ENCODE measurements around the gene KCNQ1OT1. TPM values are rescaled to one million over a fixed set of nuclear protein-coding genes. Genes with fewer than 3 reads are reported as not detected.

The KCNQ1OT1 gene
- total and polyA plus RNA-seq, 3 experiments from 2014 or later = 0.08 to 0.20 (median 0.20) TPM

- no peak overlapping the region for H3K27ac ChIP-seq (ENCODE audit: low read depth, low read length)
- H3K36me3 Mint-ChIP-seq = no peaks in the 10 kb centered on the region
- CTCF ChIA-PET = interaction anchor here (1.2 kb wide), 1 partner anchor 43 kb away, joined by 3 read pairs; no protein-coding TSS in a partner anchor
Observed at GRCh38 chr11:2575591-2576051, 124.2 kb downstream of the KCNQ1OT1 start.

GRCh38 chr11:2574553-2575535 is 125.0 kb downstream of the KCNQ1OT1 start:
- Mint-ChIP-seq H3K27ac (no peak overlapping the region), H3K27me3 (no peaks in the 10 kb centered on the region), H3K4me1 (no peaks in the 10 kb centered on the region), H3K36me3 (no peaks in the 10 kb centered on the region), H3K9me3 (no peaks in the 10 kb centered on the region), H3K4me3 (no peak overlapping the region)
- Histone ChIP-seq H3K27ac (ENCODE audit: low read depth, low read length) (no peak overlapping the region), H3K4me3 (ENCODE audit: low read length) (no peak overlapping the region), H3K36me3 (ENCODE audit: insufficient read depth, low read length) (no peaks in the 10 kb centered on the region), H3K4me1 (ENCODE audit: insufficient read depth, low read length) (no peaks in the 10 kb centered on the region), H3K9me3 (ENCODE audit: low read length) (no peaks in the 10 kb centered on the region), H3K27me3 (ENCODE audit: insufficient read depth, low read length, poor library complexity, severe bottlenecking) (no peaks in the 10 kb centered on the region)
- DNase-seq = peak in 1 of 5 donors; percentile 28
- ChIA-PET POLR2A (no interaction called here), CTCF (interaction anchor here (1.2 kb wide), 1 partner anchor 42 kb away, joined by 3 read pairs; no protein-coding TSS in a partner anchor)

More at GRCh38 chr11:2575591-2576051, 124.2 kb downstream of the KCNQ1OT1 start:
- Histone ChIP-seq H3K27me3 (ENCODE audit: insufficient read depth, low read length, poor library complexity, severe bottlenecking) (no peaks in the 10 kb centered on the region), H3K9me3 (ENCODE audit: low read length) (no peaks in the 10 kb centered on the region), H3K36me3 (ENCODE audit: insufficient read depth, low read length) (no peaks in the 10 kb centered on the region), H3K4me1 (ENCODE audit: insufficient read depth, low read length) (no peaks in the 10 kb centered on the region), H3K4me3 (ENCODE audit: low read length) (no peak overlapping the region)
- no peak overlapping the region for H3K27ac Mint-ChIP-seq
- POLR2A ChIA-PET = no interaction called here
- no peaks in the 10 kb centered on the region for H3K9me3 Mint-ChIP-seq
- DNase-seq = peak in 1 of 5 donors; percentile 32
- H3K4me3 Mint-ChIP-seq = no peak overlapping the region
- H3K4me1 Mint-ChIP-seq = no peaks in the 10 kb centered on the region
- H3K27me3 Mint-ChIP-seq = no peaks in the 10 kb centered on the region

- Histone ChIP-seq H3K9me3 (ENCODE audit: low read length) (no peaks in the 10 kb centered on the region), H3K4me3 (ENCODE audit: low read length) (no peak overlapping the region), H3K27ac (ENCODE audit: low read depth, low read length) (no peak overlapping the region), H3K4me1 (ENCODE audit: insufficient read depth, low read length) (no peaks in the 10 kb centered on the region), H3K27me3 (ENCODE audit: insufficient read depth, low read length, poor library complexity, severe bottlenecking) (no peaks in the 10 kb centered on the region), H3K36me3 (ENCODE audit: insufficient read depth, low read length) (no peaks in the 10 kb centered on the region)
- CTCF ChIA-PET = no interaction called here
- Mint-ChIP-seq H3K9me3 (no peaks in the 10 kb centered on the region), H3K27me3 (no peaks in the 10 kb centered on the region), H3K27ac (no peak overlapping the region), H3K4me3 (no peak overlapping the region), H3K4me1 (peaks cover 0 to 2% (median 0%) of the 10 kb centered on the region in 3 donors), H3K36me3 (no peaks in the 10 kb centered on the region)
- DNase-seq = peak in 1 of 5 donors; percentile 21
- POLR2A ChIA-PET = no interaction called here
Observed at GRCh38 chr11:2574043-2574552, 125.7 kb downstream of the KCNQ1OT1 start.

GRCh38 chr11:2573240-2574042 is 126.4 kb downstream of the KCNQ1OT1 start:
- Histone ChIP-seq H3K27me3 (ENCODE audit: insufficient read depth, low read length, poor library complexity, severe bottlenecking) (no peaks in the 10 kb centered on the region), H3K4me3 (ENCODE audit: low read length) (no peak overlapping the region), H3K36me3 (ENCODE audit: insufficient read depth, low read length) (no peaks in the 10 kb centered on the region), H3K27ac (ENCODE audit: low read depth, low read length) (no peak overlapping the region), H3K4me1 (ENCODE audit: insufficient read depth, low read length) (no peaks in the 10 kb centered on the region), H3K9me3 (ENCODE audit: low read length) (no peaks in the 10 kb centered on the region)
- ChIA-PET CTCF (no interaction called here), POLR2A (no interaction called here)
- Mint-ChIP-seq H3K36me3 (no peaks in the 10 kb centered on the region), H3K4me3 (no peak overlapping the region), H3K27me3 (no peaks in the 10 kb centered on the region), H3K9me3 (no peaks in the 10 kb centered on the region), H3K27ac (no peak overlapping the region), H3K4me1 (peaks cover 0 to 5% (median 0%) of the 10 kb centered on the region in 3 donors)
- peak in 1 of 5 donors; percentile 38 for DNase-seq

GRCh38 chr11:2572491-2573239 is 127.1 kb downstream of the KCNQ1OT1 start:
- ChIA-PET CTCF (no interaction called here), POLR2A (no interaction called here)
- Mint-ChIP-seq H3K9me3 (no peaks in the 10 kb centered on the region), H3K4me1 (peaks cover 0 to 5% (median 0%) of the 10 kb centered on the region in 3 donors), H3K27me3 (no peaks in the 10 kb centered on the region), H3K27ac (peak overlapping the region in 1 of 8 donors; percentile 75), H3K36me3 (no peaks in the 10 kb centered on the region), H3K4me3 (no peak overlapping the region)
- Histone ChIP-seq H3K27me3 (ENCODE audit: insufficient read depth, low read length, poor library complexity, severe bottlenecking) (no peaks in the 10 kb centered on the region), H3K36me3 (ENCODE audit: insufficient read depth, low read length) (no peaks in the 10 kb centered on the region), H3K4me1 (ENCODE audit: insufficient read depth, low read length) (no peaks in the 10 kb centered on the region), H3K9me3 (ENCODE audit: low read length) (no peaks in the 10 kb centered on the region), H3K4me3 (ENCODE audit: low read length) (no peak overlapping the region), H3K27ac (ENCODE audit: low read depth, low read length) (no peak overlapping the region)
- DNase-seq = peak in 1 of 5 donors; percentile 23

GRCh38 chr11:2571598-2572281 is 128.1 kb downstream of the KCNQ1OT1 start:
- DNase-seq = peak in 1 of 5 donors; percentile 38
- POLR2A ChIA-PET = no interaction called here
- CTCF ChIA-PET = no interaction called here
- no peaks in the 10 kb centered on the region for H3K27me3 Mint-ChIP-seq
- no peaks in the 10 kb centered on the region for H3K36me3 Mint-ChIP-seq
- Histone ChIP-seq H3K27ac (ENCODE audit: low read depth, low read length) (no peak overlapping the region), H3K9me3 (ENCODE audit: low read length) (no peaks in the 10 kb centered on the region), H3K36me3 (ENCODE audit: insufficient read depth, low read length) (no peaks in the 10 kb centered on the region), H3K4me1 (ENCODE audit: insufficient read depth, low read length) (no peaks in the 10 kb centered on the region), H3K4me3 (ENCODE audit: low read length) (no peak overlapping the region), H3K27me3 (ENCODE audit: insufficient read depth, low read length, poor library complexity, severe bottlenecking) (no peaks in the 10 kb centered on the region)
- H3K27ac Mint-ChIP-seq = no peak overlapping the region
- no peak overlapping the region for H3K4me3 Mint-ChIP-seq
- peaks cover 0 to 5% (median 0%) of the 10 kb centered on the region in 3 donors for H3K4me1 Mint-ChIP-seq
- no peaks in the 10 kb centered on the region for H3K9me3 Mint-ChIP-seq

- Mint-ChIP-seq H3K27ac (peak overlapping the region in 1 of 8 donors; percentile 7), H3K4me3 (no peak overlapping the region), H3K27me3 (no peaks in the 10 kb centered on the region), H3K4me1 (peaks cover 0 to 5% (median 0%) of the 10 kb centered on the region in 3 donors), H3K9me3 (no peaks in the 10 kb centered on the region), H3K36me3 (no peaks in the 10 kb centered on the region)
- ChIA-PET POLR2A (no interaction called here), CTCF (no interaction called here)
- no peaks in the 10 kb centered on the region for H3K9me3 ChIP-seq (ENCODE audit: low read length)
- H3K27me3 ChIP-seq (ENCODE audit: insufficient read depth, low read length, poor library complexity, severe bottlenecking) = no peaks in the 10 kb centered on the region
- no peaks in the 10 kb centered on the region for H3K4me1 ChIP-seq (ENCODE audit: insufficient read depth, low read length)
- peak in 1 of 5 donors; percentile 30 for DNase-seq
- no peak overlapping the region for H3K27ac ChIP-seq (ENCODE audit: low read depth, low read length)
- H3K4me3 ChIP-seq (ENCODE audit: low read length) = no peak overlapping the region
- H3K36me3 ChIP-seq (ENCODE audit: insufficient read depth, low read length) = no peaks in the 10 kb centered on the region
Observed at GRCh38 chr11:2570841-2571597, 128.8 kb downstream of the KCNQ1OT1 start.

Measured in CD8-positive, alpha-beta memory T cell (primary cell).